ENCODE results near the gene ME3. TPM values are rescaled to one million over a fixed set of nuclear protein-coding genes. Genes with fewer than 3 reads are reported as not detected.

Gene ME3
- total RNA-seq, 2 experiments from 2014 or later, result not detected

- Histone ChIP-seq H3K4me1 (ENCODE audit: insufficient read depth, low read length, poor library complexity, severe bottlenecking) (no peaks in the 10 kb centered on the region), H2AFZ (ENCODE audit: low read length) (no peak overlapping the region), H3K4me2 (ENCODE audit: low read length) (no peak overlapping the region), H3K4me3 (ENCODE audit: low read depth, low read length, poor library complexity, severe bottlenecking) (no peak overlapping the region), H3K79me2 (ENCODE audit: insufficient read depth, low read depth, low read length) (no peaks in the 10 kb centered on the region), H3K27ac (ENCODE audit: low read depth, low read length, poor library complexity, severe bottlenecking) (no peak overlapping the region), H4K20me1 (ENCODE audit: insufficient read depth, low read length) (no peaks in the 10 kb centered on the region), H3K36me3 (ENCODE audit: insufficient read depth, low read length) (no peaks in the 10 kb centered on the region), H3K9me3 (ENCODE audit: low read length) (no peaks in the 10 kb centered on the region), H3K9me2 (ENCODE audit: insufficient read depth, low read length) (no peaks in the 10 kb centered on the region)
- POLR2A ChIA-PET, result interaction anchor here (1.0 to 1.2 kb wide), 2 partner anchors 9 to 16 kb away, joined by 4 to 5 read pairs; no protein-coding TSS in a partner anchor
- CTCF ChIA-PET (ENCODE audit: unreplicated experiment), result no interaction called here
- intact Hi-C loops (cut with micrococcal nuclease; ENCODE audit: unreplicated experiment), result no loop called here
- no peak for DNase-seq (ENCODE audit: low spot score)
- BruUV-seq (replicated peaks), result no TSS peak
- no peak for TF ChIP-seq EZH2phosphoT487 (IDR thresholded peaks at IDR 0.05; ENCODE audit: borderline replicate concordance, low read depth, low read length)
- TF ChIP-seq, protein P1, sequence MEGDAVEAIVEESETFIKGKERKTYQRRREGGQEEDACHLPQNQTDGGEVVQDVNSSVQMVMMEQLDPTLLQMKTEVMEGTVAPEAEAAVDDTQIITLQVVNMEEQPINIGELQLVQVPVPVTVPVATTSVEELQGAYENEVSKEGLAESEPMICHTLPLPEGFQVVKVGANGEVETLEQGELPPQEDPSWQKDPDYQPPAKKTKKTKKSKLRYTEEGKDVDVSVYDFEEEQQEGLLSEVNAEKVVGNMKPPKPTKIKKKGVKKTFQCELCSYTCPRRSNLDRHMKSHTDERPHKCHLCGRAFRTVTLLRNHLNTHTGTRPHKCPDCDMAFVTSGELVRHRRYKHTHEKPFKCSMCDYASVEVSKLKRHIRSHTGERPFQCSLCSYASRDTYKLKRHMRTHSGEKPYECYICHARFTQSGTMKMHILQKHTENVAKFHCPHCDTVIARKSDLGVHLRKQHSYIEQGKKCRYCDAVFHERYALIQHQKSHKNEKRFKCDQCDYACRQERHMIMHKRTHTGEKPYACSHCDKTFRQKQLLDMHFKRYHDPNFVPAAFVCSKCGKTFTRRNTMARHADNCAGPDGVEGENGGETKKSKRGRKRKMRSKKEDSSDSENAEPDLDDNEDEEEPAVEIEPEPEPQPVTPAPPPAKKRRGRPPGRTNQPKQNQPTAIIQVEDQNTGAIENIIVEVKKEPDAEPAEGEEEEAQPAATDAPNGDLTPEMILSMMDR (conservative IDR thresholded peaks at IDR 0.05; ENCODE audit: low read length), result no peak
These were observed 33.7 kb downstream of the ME3 start for GRCh38 chr11:86638673-86639072.

- H3K4me2 ChIP-seq (ENCODE audit: low read length), result no peak overlapping the region
- H4K20me1 ChIP-seq (ENCODE audit: insufficient read depth, low read length), result no peaks in the 10 kb centered on the region
- no peaks in the 10 kb centered on the region for H3K4me1 ChIP-seq (ENCODE audit: insufficient read depth, low read length, poor library complexity, severe bottlenecking)
- BruUV-seq (replicated peaks), result no TSS peak
- intact Hi-C loops (cut with micrococcal nuclease; ENCODE audit: unreplicated experiment), result no loop called here
- H2AFZ ChIP-seq (ENCODE audit: low read length), result no peak overlapping the region
- no peaks in the 10 kb centered on the region for H3K36me3 ChIP-seq (ENCODE audit: insufficient read depth, low read length)
- no peak overlapping the region for H3K4me3 ChIP-seq (ENCODE audit: low read depth, low read length, poor library complexity, severe bottlenecking)
- H3K27ac ChIP-seq (ENCODE audit: low read depth, low read length, poor library complexity, severe bottlenecking), result no peak overlapping the region
- H3K9me3 ChIP-seq (ENCODE audit: low read length), result no peaks in the 10 kb centered on the region
- H3K9me2 ChIP-seq (ENCODE audit: insufficient read depth, low read length), result no peaks in the 10 kb centered on the region
- CTCF ChIA-PET (ENCODE audit: unreplicated experiment), result no interaction called here
- H3K79me2 ChIP-seq (ENCODE audit: insufficient read depth, low read depth, low read length), result no peaks in the 10 kb centered on the region
- no peak for DNase-seq (ENCODE audit: low spot score)
- no peak for TF ChIP-seq EZH2phosphoT487 (IDR thresholded peaks at IDR 0.05; ENCODE audit: borderline replicate concordance, low read depth, low read length)
- POLR2A ChIA-PET, result interaction anchor here (1.2 kb wide), 1 partner anchor 8 kb away, joined by 4 read pairs; no protein-coding TSS in a partner anchor
These were observed 34.4 kb downstream of the ME3 start for GRCh38 chr11:86637988-86638387.

- CTCF ChIA-PET (ENCODE audit: unreplicated experiment), result no interaction called here
These were observed 36.1 kb downstream of the ME3 start for GRCh38 chr11:86636275-86636674.

More at GRCh38 chr11:86636275-86636674, 36.1 kb downstream of the ME3 start:
- no peaks in the 10 kb centered on the region for H3K9me2 ChIP-seq (ENCODE audit: insufficient read depth, low read length)
- no peak for DNase-seq (ENCODE audit: low spot score)
- TF ChIP-seq, protein P1 (conservative IDR thresholded peaks at IDR 0.05; ENCODE audit: low read length), result no peak
- TF ChIP-seq EZH2phosphoT487 (IDR thresholded peaks at IDR 0.05; ENCODE audit: borderline replicate concordance, low read depth, low read length), result no peak
- H2AFZ ChIP-seq (ENCODE audit: low read length), result no peak overlapping the region
- H3K27ac ChIP-seq (ENCODE audit: low read depth, low read length, poor library complexity, severe bottlenecking), result no peak overlapping the region
- no peaks in the 10 kb centered on the region for H3K4me1 ChIP-seq (ENCODE audit: insufficient read depth, low read length, poor library complexity, severe bottlenecking)
- no peaks in the 10 kb centered on the region for H3K36me3 ChIP-seq (ENCODE audit: insufficient read depth, low read length)
- POLR2A ChIA-PET, result interaction anchor here (0.7 kb wide), 1 partner anchor 22 kb away, joined by 3 read pairs; no protein-coding TSS in a partner anchor
- H3K4me3 ChIP-seq (ENCODE audit: low read depth, low read length, poor library complexity, severe bottlenecking), result no peak overlapping the region
- intact Hi-C loops (cut with micrococcal nuclease; ENCODE audit: unreplicated experiment), result no loop called here
- H3K4me2 ChIP-seq (ENCODE audit: low read length), result no peak overlapping the region
- BruUV-seq (replicated peaks), result no TSS peak
- no peaks in the 10 kb centered on the region for H3K9me3 ChIP-seq (ENCODE audit: low read length)
- no peaks in the 10 kb centered on the region for H3K79me2 ChIP-seq (ENCODE audit: insufficient read depth, low read depth, low read length)
- no peaks in the 10 kb centered on the region for H4K20me1 ChIP-seq (ENCODE audit: insufficient read depth, low read length)
